H1 (cell line): Measurements from ENCODE around the gene MANEAL. TPM values are rescaled to one million over a fixed set of nuclear protein-coding genes. Genes with fewer than 3 reads are reported as not detected.

Source experiments
- CTCF ChIA-PET: fragments of 300-600 bp; sonication (Branson Sonifier 250); formaldehyde crosslinking; loops from one replicate; lab custom pipeline; 2021; ENCODE audit not compliant: partially characterized antibody; lab: Charles Lee
- POLR2A ChIA-PET: fragments of 300-600 bp; sonication (Branson Sonifier 250); formaldehyde crosslinking; loops from one replicate; lab custom pipeline; 2021; ENCODE audit warnings: inconsistent platforms; ENCODE audit not compliant: partially characterized antibody; lab: Charles Lee
- DNase-seq, 2 experiments: peaks; one replicate each; pipeline versions ENCODE4 v3.0.0 to v3.0.0-alpha.2; 2010 to 2022; ENCODE audit warnings: low spot score in 2 of 2, low read depth in 1 of 2, mixed read lengths in 1 of 2
- FAIRE-seq: peaks from 2 replicates; lab custom pipeline; 2011; peaks lifted over from hg19 to GRCh38; lab: Jason Lieb, UNC
- H2AFZ ChIP-seq: 2 replicates; pipeline ENCODE4 v1.8.1; 2012; ENCODE audit warnings: low read length, inconsistent platforms
- H2AK5ac ChIP-seq: 2 replicates; pipeline ENCODE4 v1.6.1; 2013; ENCODE audit warnings: low read depth, low read length
- H2BK120ac ChIP-seq: replicated peaks from 2 replicates; pipeline ENCODE3; 2013; ENCODE audit warnings: low read depth, low read length, inconsistent platforms
- H2BK12ac ChIP-seq: 2 replicates; pipeline ENCODE4 v1.6.1; 2013; ENCODE audit warnings: low read depth, low read length
- H2BK15ac ChIP-seq: 2 replicates; pipeline ENCODE4 v1.6.1; 2013; ENCODE audit warnings: low read length
- H2BK20ac ChIP-seq: 2 replicates; pipeline ENCODE4 v1.6.1; 2013; ENCODE audit warnings: low read length
- H2BK5ac ChIP-seq: 2 replicates; pipeline ENCODE4 v1.6.1; 2013; ENCODE audit warnings: low read depth, low read length
- H3K14ac ChIP-seq: 2 replicates; pipeline ENCODE4 v1.6.1; 2013; ENCODE audit warnings: inconsistent platforms; ENCODE audit not compliant: insufficient read length
- H3K18ac ChIP-seq: 2 replicates; pipeline ENCODE4 v1.6.1; 2013; ENCODE audit warnings: low read length; ENCODE audit errors: extremely low read depth
- H3K23ac ChIP-seq: 2 replicates; pipeline ENCODE4 v1.6.1; 2013; ENCODE audit warnings: inconsistent platforms; ENCODE audit not compliant: insufficient read length
- H3K23me2 ChIP-seq: 2 replicates; pipeline ENCODE4 v1.6.1; 2013; ENCODE audit warnings: low read depth, low read length
- H3K27ac ChIP-seq: 2 replicates; pipeline ENCODE4 v1.6.1; 2011; ENCODE audit warnings: low read depth, low read length, inconsistent platforms
- H3K27me3 ChIP-seq, 4 experiments: replicated peaks in 1 of 4; 1 replicate in 1 of 4; 2 replicates in 3 of 4; pipeline versions ENCODE4 v1.6.1 to v1.8.1; 2011 to 2013; ENCODE audit warnings: low read length in 3 of 4, mild to moderate bottlenecking in 3 of 4, inconsistent platforms in 2 of 4, mixed read lengths in 2 of 4, moderate library complexity in 1 of 4; ENCODE audit not compliant: control insufficient read depth in 3 of 4, insufficient read depth in 3 of 4; ENCODE audit errors: extremely low read depth in 1 of 4
- H3K36me3 ChIP-seq, 4 experiments: 2 replicates each; pipeline versions ENCODE4 v1.6.1 to v1.8.1; 2011 to 2013; ENCODE audit warnings: mild to moderate bottlenecking in 4 of 4, low read length in 3 of 4, moderate library complexity in 2 of 4, control low read depth in 1 of 4, inconsistent platforms in 1 of 4; ENCODE audit not compliant: insufficient read depth in 4 of 4, control insufficient read depth in 2 of 4
- H3K4ac ChIP-seq: replicated peaks from 2 replicates; pipeline ENCODE3; 2013; ENCODE audit warnings: low read length, low read depth, mixed read lengths, inconsistent platforms; ENCODE audit not compliant: insufficient read length
- H3K4me1 ChIP-seq, 4 experiments: replicated peaks in 1 of 4; 1 replicate in 1 of 4; 2 replicates in 3 of 4; pipeline versions ENCODE4 v1.6.1 to v1.8.1; 2011 to 2013; ENCODE audit warnings: low read length in 3 of 4, inconsistent platforms in 2 of 4, mixed read lengths in 1 of 4; ENCODE audit not compliant: insufficient read depth in 4 of 4, control insufficient read depth in 3 of 4
- H3K4me2 ChIP-seq, 2 experiments: 2 replicates each; pipeline versions ENCODE4 v1.6.1 to v1.8.1; 2011 to 2013; ENCODE audit warnings: low read depth in 2 of 2, low read length in 2 of 2, control low read depth in 1 of 2, inconsistent platforms in 1 of 2, mild to moderate bottlenecking in 1 of 2; ENCODE audit not compliant: insufficient read depth in 1 of 2
- H3K4me3 ChIP-seq, 4 experiments: fragments of 200-600, 300-600 bp in 1 of 4; sonication (generic), shearing (Covaris generic), sonication (Bioruptor Twin) in 1 of 4; 2 replicates each; pipeline versions ENCODE4 v1.5.1 to v1.8.1; 2011 to 2016; ENCODE audit warnings: low read length in 4 of 4, low read depth in 3 of 4, control low read depth in 2 of 4, inconsistent platforms in 2 of 4, mild to moderate bottlenecking in 2 of 4, mixed read lengths in 1 of 4, moderate library complexity in 1 of 4; ENCODE audit not compliant: insufficient read depth in 2 of 4; ENCODE audit errors: extremely low read depth in 1 of 4
- H3K56ac ChIP-seq: replicated peaks from 2 replicates; pipeline ENCODE3; 2013; ENCODE audit warnings: low read depth, mild to moderate bottlenecking, mixed read lengths, low read length, inconsistent platforms; ENCODE audit not compliant: insufficient read length
- H3K79me1 ChIP-seq: 2 replicates; pipeline ENCODE4 v1.6.1; 2013; ENCODE audit warnings: low read depth, low read length, control low read depth
- H3K79me2 ChIP-seq, 2 experiments: 2 replicates each; pipeline versions ENCODE4 v1.6.1 to v1.8.1; 2012 to 2013; ENCODE audit warnings: low read length in 2 of 2, mild to moderate bottlenecking in 2 of 2, inconsistent platforms in 1 of 2; ENCODE audit not compliant: insufficient read depth in 2 of 2, control insufficient read depth in 1 of 2
- H3K9ac ChIP-seq, 4 experiments: replicated peaks in 1 of 4; 1 replicate in 1 of 4; 2 replicates in 3 of 4; pipeline versions ENCODE4 v1.6.1 to v1.8.1; 2011 to 2013; ENCODE audit warnings: low read depth in 3 of 4, low read length in 3 of 4, control low read depth in 2 of 4, mild to moderate bottlenecking in 2 of 4, moderate library complexity in 2 of 4, inconsistent platforms in 1 of 4; ENCODE audit errors: extremely low read depth in 1 of 4
- H3K9me3 ChIP-seq, 2 experiments: 2 replicates each; pipeline versions ENCODE4 v1.6.1 to v1.8.1; 2012 to 2013; ENCODE audit warnings: mild to moderate bottlenecking in 2 of 2, moderate library complexity in 2 of 2, control low read depth in 1 of 2, inconsistent platforms in 1 of 2, low read depth in 1 of 2, low read length in 1 of 2, mixed read lengths in 1 of 2; ENCODE audit not compliant: insufficient read depth in 2 of 2
- H4K20me1 ChIP-seq, 2 experiments: replicated peaks in 1 of 2; 2 replicates each; pipeline versions ENCODE3 to v1.8.1; 2011 to 2013; ENCODE audit warnings: inconsistent platforms in 2 of 2, low read length in 2 of 2, mild to moderate bottlenecking in 1 of 2; ENCODE audit not compliant: insufficient read depth in 2 of 2, control insufficient read depth in 1 of 2
- H4K5ac ChIP-seq: 2 replicates; pipeline ENCODE4 v1.6.1; 2013; ENCODE audit warnings: low read length, low read depth, mixed read lengths, inconsistent platforms; ENCODE audit not compliant: insufficient read length
- H4K8ac ChIP-seq: 2 replicates; pipeline ENCODE4 v1.8.0; 2013; ENCODE audit warnings: mild to moderate bottlenecking, moderate library complexity, low read length, inconsistent platforms; ENCODE audit not compliant: insufficient read depth; ENCODE audit errors: extremely low read depth
- H4K91ac ChIP-seq: replicated peaks from 2 replicates; pipeline ENCODE3; 2013; ENCODE audit warnings: low read length, mixed read lengths, inconsistent platforms; ENCODE audit not compliant: insufficient read length
- HDAC6 ChIP-seq: IDR thresholded peaks from one replicate; pipeline ENCODE4 v1.7.1; 2012; ENCODE audit warnings: low read depth, mild to moderate bottlenecking, inconsistent platforms, low read length, moderate library complexity
- POLR2AphosphoS5 ChIP-seq: IDR thresholded peaks from 2 replicates; pipeline ENCODE4 v1.6.1; 2011; ENCODE audit warnings: low read depth, low read length
- SAP30 ChIP-seq: fragments of 300-600 bp; sonication (generic); IDR thresholded peaks from 2 replicates; pipeline ENCODE4 v1.7.1; 2012; ENCODE audit warnings: low read length, moderate library complexity, mild to moderate bottlenecking, inconsistent platforms; ENCODE audit not compliant: insufficient read depth, insufficient replicate concordance
- WGBS, 2 experiments: shearing (Covaris generic) in 1 of 2; methylation state at CpG; one replicate each; pipeline versions ENCODE4 v1.1.6 to v1.1.7; 2013 to 2015; ENCODE audit warnings: low lambda C conversion rate in 2 of 2, mixed read lengths in 2 of 2, inconsistent platforms in 1 of 2, low coverage in 1 of 2, missing lambda C conversion rate in 1 of 2; ENCODE audit not compliant: insufficient replicate concordance in 2 of 2, insufficient coverage in 1 of 2, insufficient read length in 1 of 2; ENCODE audit errors: extremely low coverage in 1 of 2, missing lambda C conversion rate in 1 of 2; 5-methylcytosine and 5-hydroxymethylcytosine counted together
- polyA plus RNA-seq, 7 experiments: library from polyadenylated mRNA; depleted of rRNA in 3 of 7; stranded (reverse) in 5 of 7; unstranded in 2 of 7; fragments of >200 nt in 5 of 7; fragments of 200-250 nt in 2 of 7; gene quantifications; 1 replicate in 5 of 7; 2 replicates in 1 of 7; 4 replicates in 1 of 7; pipeline versions ENCODE4 v1.2.1 to v1.2.3, GENCODE V29; 2011 to 2013; ENCODE audit warnings: missing spikeins in 2 of 7, mixed read lengths in 2 of 7
- total RNA-seq: library from RNA; stranded (reverse); fragmentation: NEBNext Ultra II Directional; extraction: Animal tissue kit (Norgen Biotek cat#: 25700); gene quantifications from 2 replicates; pipeline ENCODE4 v1.2.1, GENCODE V29; 2021

MANEAL gene
- total and polyA plus RNA-seq, 2 of the 8 experiments (the other 6 are each of a cell fraction or from before 2014, with no cell fraction given) = 4.8 to 7.2 TPM

DNA sequence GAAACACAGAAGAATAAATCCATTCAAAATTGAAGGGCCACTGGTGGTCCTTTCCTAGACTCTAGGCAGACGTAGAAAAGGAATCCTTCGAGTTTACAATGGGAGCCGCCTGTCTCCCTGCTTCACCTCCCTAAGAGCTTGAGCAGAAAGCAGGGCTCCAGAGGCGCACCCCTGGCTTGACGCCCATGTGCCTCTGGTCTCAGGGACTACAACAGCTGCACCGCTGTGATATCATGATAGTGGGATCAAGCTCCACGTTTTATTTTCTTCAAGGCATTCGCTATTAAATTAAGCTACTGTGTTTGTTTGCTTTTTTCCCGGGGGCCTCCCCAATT lies 13.5 kb downstream of the MANEAL start:
- peak overlapping the region; percentile 81 to 97 (median 92) for H3K4me3 ChIP-seq
- H2AFZ ChIP-seq = no peak overlapping the region
- H3K9ac ChIP-seq = peak overlapping the region; percentile 87 to 100 (median 89)
- H3K36me3 ChIP-seq = peaks cover 23 to 50% (median 34%) of the 10 kb centered on the region in 4 experiments
- CTCF ChIA-PET = interaction anchor here (1.3 kb wide), 1 partner anchor 112 kb away, joined by 5 read pairs; no protein-coding TSS in a partner anchor
- no peak for DNase-seq
- H3K4ac ChIP-seq = no peak overlapping the region
- no peak overlapping the region for H3K23ac ChIP-seq
- H3K27ac ChIP-seq = 0 out of 2 replicates have a peak overlapping the region, but pooled peaks have one; percentile 87
- H3K79me2 ChIP-seq = peaks cover 8 to 15% of the 10 kb centered on the region in 2 experiments
- H2BK15ac ChIP-seq = no peak overlapping the region
- H3K14ac ChIP-seq = no peak overlapping the region
- no peak overlapping the region; the same call in 1 of the 2 replicates for H3K18ac ChIP-seq
- H4K91ac ChIP-seq = no peak overlapping the region
- H3K9me3 ChIP-seq = no peaks in the 10 kb centered on the region
- H4K5ac ChIP-seq = no peak overlapping the region
- H3K23me2 ChIP-seq = peaks cover 5% of the 10 kb centered on the region; the same call in 1 of the 2 replicates
- H4K20me1 ChIP-seq = peaks cover 0 to 20% of the 10 kb centered on the region in 2 experiments
- H4K8ac ChIP-seq = peak overlapping the region; percentile 83; the same call in 1 of the 2 replicates
- no peak for TF ChIP-seq HDAC6
- TF ChIP-seq POLR2AphosphoS5 = peak; percentile 3; the same call in 1 of the 2 replicates
- peak; percentile 65 for TF ChIP-seq SAP30
- TF ChIP-seq, all 59 proteins: peak for 2
- Histone ChIP-seq H3K27me3 (no peaks in the 10 kb centered on the region), H2BK20ac (no peak overlapping the region), H2BK120ac (no peak overlapping the region), H3K79me1 (peaks cover 8% of the 10 kb centered on the region), H2AK5ac (no peak overlapping the region), H3K56ac (no peak overlapping the region), H3K4me2 (peak overlapping the region; percentile 69 to 93), H2BK12ac (no peak overlapping the region), H3K4me1 (peaks cover 4 to 14% (median 10%) of the 10 kb centered on the region in 4 experiments; a peak in 6 of 7 replicates), H2BK5ac (0 out of 2 replicates have a peak overlapping the region, but pooled peaks have one; percentile 63)
- 28% methylated on average over 9 of the region's 9 CpGs; no CpG with 5 or more reads in 1 of the 2 experiments for WGBS, 2 experiments
- POLR2A ChIA-PET = interaction anchor here (0.7 to 3.5 kb wide), 20 partner anchors 9 to 227 kb away, joined by 3 to 26 read pairs (median 6); partner anchors contain the start of genes CDCA8, EPHA10, MTF1 and SF3A3
- FAIRE-seq = no peak
